ENCODE data around the gene NCS1. TPM values are rescaled to one million over a fixed set of nuclear protein-coding genes. Genes with fewer than 3 reads are reported as not detected.

The NCS1 gene
- total RNA-seq, 1 experiment from 2014 or later = 58.6 TPM

DNA sequence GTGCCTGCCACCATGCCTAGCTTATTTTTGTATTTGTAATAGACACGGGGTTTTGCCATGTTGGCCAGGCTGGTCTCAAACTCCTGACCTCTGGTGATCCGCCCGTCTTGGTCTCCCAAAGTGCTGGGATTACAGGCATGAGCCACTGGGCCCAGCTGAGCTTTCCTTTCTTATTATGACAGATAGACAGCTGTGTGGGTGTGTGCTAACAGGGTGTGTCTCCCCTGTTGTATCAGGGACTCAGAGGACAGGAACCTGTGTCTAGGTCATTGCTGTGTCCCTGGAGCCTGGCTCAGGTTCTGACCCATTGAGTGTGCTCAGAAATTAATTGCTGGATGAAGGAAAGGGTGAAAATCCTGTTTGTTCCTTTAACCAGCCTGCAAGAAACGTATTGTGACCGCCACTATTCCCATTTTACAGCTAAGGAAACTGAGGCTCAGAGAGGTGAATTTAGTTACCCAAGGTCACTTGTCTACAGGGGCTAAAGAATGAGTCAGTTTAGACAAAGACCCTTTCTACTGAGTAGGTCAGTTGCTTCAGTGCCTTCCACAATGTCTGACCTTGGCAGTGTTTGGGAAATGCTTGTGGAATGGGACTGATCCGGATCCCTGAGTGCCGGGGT lies 16.8 kb downstream of the NCS1 start:
- no peaks in the 10 kb centered on the region for H3K36me3 ChIP-seq (ENCODE audit: insufficient read depth, low read length, poor library complexity, severe bottlenecking)
- H3K9me3 ChIP-seq (ENCODE audit: low read depth, low read length, poor library complexity, severe bottlenecking) = no peaks in the 10 kb centered on the region
- H3K27me3 ChIP-seq (replicated peaks; ENCODE audit: insufficient read depth, low read depth, low read length, poor library complexity) = no peaks in the 10 kb centered on the region
- no peak overlapping the region for H3K27ac ChIP-seq (ENCODE audit: low read depth, low read length, poor library complexity, severe bottlenecking)
- no TSS peak for BruUV-seq (replicated peaks)
- DNase-seq (ENCODE audit: low spot score) = no peak
- peaks cover 34% of the 10 kb centered on the region for H3K4me1 ChIP-seq (ENCODE audit: insufficient read depth, low read length, poor library complexity, severe bottlenecking)
- ChIA-PET POLR2A (ENCODE audit: low non-redundant PET) (no interaction called here), CTCF (no interaction called here)
- intact Hi-C loops (cut with micrococcal nuclease; ENCODE audit: unreplicated experiment) = no loop called here
- TF ChIP-seq EZH2 (IDR thresholded peaks at IDR 0.05; ENCODE audit: borderline replicate concordance, low read depth, low read length, poor library complexity, severe bottlenecking) = no peak
- TF ChIP-seq, protein P1, sequence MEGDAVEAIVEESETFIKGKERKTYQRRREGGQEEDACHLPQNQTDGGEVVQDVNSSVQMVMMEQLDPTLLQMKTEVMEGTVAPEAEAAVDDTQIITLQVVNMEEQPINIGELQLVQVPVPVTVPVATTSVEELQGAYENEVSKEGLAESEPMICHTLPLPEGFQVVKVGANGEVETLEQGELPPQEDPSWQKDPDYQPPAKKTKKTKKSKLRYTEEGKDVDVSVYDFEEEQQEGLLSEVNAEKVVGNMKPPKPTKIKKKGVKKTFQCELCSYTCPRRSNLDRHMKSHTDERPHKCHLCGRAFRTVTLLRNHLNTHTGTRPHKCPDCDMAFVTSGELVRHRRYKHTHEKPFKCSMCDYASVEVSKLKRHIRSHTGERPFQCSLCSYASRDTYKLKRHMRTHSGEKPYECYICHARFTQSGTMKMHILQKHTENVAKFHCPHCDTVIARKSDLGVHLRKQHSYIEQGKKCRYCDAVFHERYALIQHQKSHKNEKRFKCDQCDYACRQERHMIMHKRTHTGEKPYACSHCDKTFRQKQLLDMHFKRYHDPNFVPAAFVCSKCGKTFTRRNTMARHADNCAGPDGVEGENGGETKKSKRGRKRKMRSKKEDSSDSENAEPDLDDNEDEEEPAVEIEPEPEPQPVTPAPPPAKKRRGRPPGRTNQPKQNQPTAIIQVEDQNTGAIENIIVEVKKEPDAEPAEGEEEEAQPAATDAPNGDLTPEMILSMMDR (conservative IDR thresholded peaks at IDR 0.05; ENCODE audit: low read depth, low read length) = no peak
- no peak overlapping the region for H3K4me3 ChIP-seq (ENCODE audit: low read depth, low read length, poor library complexity, severe bottlenecking)

- DNase-seq (ENCODE audit: low spot score) = no peak
- TF ChIP-seq, protein P1 (conservative IDR thresholded peaks at IDR 0.05; ENCODE audit: low read depth, low read length) = no peak
- no peak for TF ChIP-seq EZH2 (IDR thresholded peaks at IDR 0.05; ENCODE audit: borderline replicate concordance, low read depth, low read length, poor library complexity, severe bottlenecking)
- Histone ChIP-seq H3K9me3 (ENCODE audit: low read depth, low read length, poor library complexity, severe bottlenecking) (no peaks in the 10 kb centered on the region), H3K4me3 (ENCODE audit: low read depth, low read length, poor library complexity, severe bottlenecking) (no peak overlapping the region), H3K27ac (ENCODE audit: low read depth, low read length, poor library complexity, severe bottlenecking) (no peak overlapping the region), H3K4me1 (ENCODE audit: insufficient read depth, low read length, poor library complexity, severe bottlenecking) (peaks cover 43% of the 10 kb centered on the region), H3K36me3 (ENCODE audit: insufficient read depth, low read length, poor library complexity, severe bottlenecking) (no peaks in the 10 kb centered on the region), H3K27me3 (replicated peaks; ENCODE audit: insufficient read depth, low read depth, low read length, poor library complexity) (no peaks in the 10 kb centered on the region)
- intact Hi-C loops (cut with micrococcal nuclease; ENCODE audit: unreplicated experiment) = no loop called here
- no TSS peak for BruUV-seq (replicated peaks)
- CTCF ChIA-PET = no interaction called here
- POLR2A ChIA-PET (ENCODE audit: low non-redundant PET) = no interaction called here
Observed at GRCh38 chr9:130189840-130190239, 17.6 kb downstream of the NCS1 start.

- H3K9me3 ChIP-seq (ENCODE audit: low read depth, low read length, poor library complexity, severe bottlenecking) = no peaks in the 10 kb centered on the region
- intact Hi-C loops (cut with micrococcal nuclease; ENCODE audit: unreplicated experiment) = no loop called here
- no TSS peak for BruUV-seq (replicated peaks)
- H3K27me3 ChIP-seq (replicated peaks; ENCODE audit: insufficient read depth, low read depth, low read length, poor library complexity) = no peaks in the 10 kb centered on the region
- no peaks in the 10 kb centered on the region for H3K36me3 ChIP-seq (ENCODE audit: insufficient read depth, low read length, poor library complexity, severe bottlenecking)
- ChIA-PET POLR2A (ENCODE audit: low non-redundant PET) (no interaction called here), CTCF (no interaction called here)
- H3K27ac ChIP-seq (ENCODE audit: low read depth, low read length, poor library complexity, severe bottlenecking) = no peak overlapping the region
- H3K4me1 ChIP-seq (ENCODE audit: insufficient read depth, low read length, poor library complexity, severe bottlenecking) = peaks cover 43% of the 10 kb centered on the region
- H3K4me3 ChIP-seq (ENCODE audit: low read depth, low read length, poor library complexity, severe bottlenecking) = no peak overlapping the region
- DNase-seq (ENCODE audit: low spot score) = no peak
- TF ChIP-seq, protein P1 (conservative IDR thresholded peaks at IDR 0.05; ENCODE audit: low read depth, low read length) = no peak
- TF ChIP-seq EZH2 (IDR thresholded peaks at IDR 0.05; ENCODE audit: borderline replicate concordance, low read depth, low read length, poor library complexity, severe bottlenecking) = no peak
Observed at GRCh38 chr9:130191068-130191748, 19.0 kb downstream of the NCS1 start.
